HEK293T (cell line): Measurements from ENCODE around the gene GABRG3.
"Not testable (repeated sequence)": the region's sequence is repeated elsewhere in the genome, so short reads cannot be mapped to it uniquely, and the experiment has no call there.

ENCODE experiments used
- FOXA1 ChIP-seq: fragments of 450-650 bp; IDR thresholded peaks from 2 replicates; pipeline ENCODE4 v1.6.1; 2016; ENCODE audit warnings: mild to moderate bottlenecking
- FOXK2 ChIP-seq: fragments of 450-650 bp; IDR thresholded peaks from 2 replicates; pipeline ENCODE4 v1.6.1; 2016; ENCODE audit warnings: mild to moderate bottlenecking
- NFRKB ChIP-seq: fragments of 450-650 bp; IDR thresholded peaks from 2 replicates; pipeline ENCODE4 v1.6.1; 2016; ENCODE audit warnings: mild to moderate bottlenecking, moderate library complexity
- ZNF384 ChIP-seq: fragments of 450-650 bp; IDR thresholded peaks from 2 replicates; pipeline ENCODE4 v1.6.1; 2016
- TF ChIP-seq, protein P1 (sequence below): fragments of 450-650 bp; IDR thresholded peaks from 2 replicates; pipeline ENCODE4 v1.6.1; 2016

DNA sequence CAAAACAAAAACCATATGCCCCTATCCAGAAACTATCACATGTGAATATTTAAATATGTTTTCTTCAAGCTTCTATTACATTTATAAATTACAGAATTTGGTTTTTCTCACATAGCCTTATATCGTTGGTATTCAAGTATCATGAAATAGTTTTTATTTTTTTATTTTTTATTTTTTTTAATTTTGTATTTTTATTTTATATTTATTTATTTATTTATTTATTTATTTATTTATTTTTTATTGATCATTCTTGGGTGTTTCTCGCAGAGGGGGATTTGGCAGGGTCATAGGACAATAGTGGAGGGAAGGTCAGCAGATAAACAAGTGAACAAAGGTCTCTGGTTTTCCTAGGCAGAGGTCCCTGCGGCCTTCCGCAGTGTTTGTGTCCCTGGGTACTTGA, 32.0 kb downstream of the GABRG3 start:
- not testable (repeated sequence) for TF ChIP-seq FOXA1, FOXK2, ZNF384, NFRKB
- TF ChIP-seq, protein P1, sequence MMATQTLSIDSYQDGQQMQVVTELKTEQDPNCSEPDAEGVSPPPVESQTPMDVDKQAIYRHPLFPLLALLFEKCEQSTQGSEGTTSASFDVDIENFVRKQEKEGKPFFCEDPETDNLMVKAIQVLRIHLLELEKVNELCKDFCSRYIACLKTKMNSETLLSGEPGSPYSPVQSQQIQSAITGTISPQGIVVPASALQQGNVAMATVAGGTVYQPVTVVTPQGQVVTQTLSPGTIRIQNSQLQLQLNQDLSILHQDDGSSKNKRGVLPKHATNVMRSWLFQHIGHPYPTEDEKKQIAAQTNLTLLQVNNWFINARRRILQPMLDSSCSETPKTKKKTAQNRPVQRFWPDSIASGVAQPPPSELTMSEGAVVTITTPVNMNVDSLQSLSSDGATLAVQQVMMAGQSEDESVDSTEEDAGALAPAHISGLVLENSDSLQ: not testable (repeated sequence)
